Peyer's patch (tissue), 4 donors: ENCODE data around the gene DACT3.

ENCODE experiments used
- POLR2A ChIP-seq, 2 donors: fragments of 450-650 bp; IDR thresholded peaks; one replicate each; pipeline ENCODE4 v1.5.1; 2017; ENCODE audit warnings: antibody characterized with exemption in 2 of 2, mild to moderate bottlenecking in 2 of 2, moderate library complexity in 2 of 2
- TF ChIP-seq, protein P1 (sequence below), 6 experiments: fragments of 450-650 bp in 4 of 6; fragments of 200-600 bp in 2 of 6; sonication (generic) in 1 of 6; IDR thresholded peaks; one replicate each; pipeline ENCODE4 v1.5.1; 2017 to 2019; ENCODE audit warnings: antibody characterized with exemption in 6 of 6, mild to moderate bottlenecking in 3 of 6, moderate library complexity in 1 of 6

DNA sequence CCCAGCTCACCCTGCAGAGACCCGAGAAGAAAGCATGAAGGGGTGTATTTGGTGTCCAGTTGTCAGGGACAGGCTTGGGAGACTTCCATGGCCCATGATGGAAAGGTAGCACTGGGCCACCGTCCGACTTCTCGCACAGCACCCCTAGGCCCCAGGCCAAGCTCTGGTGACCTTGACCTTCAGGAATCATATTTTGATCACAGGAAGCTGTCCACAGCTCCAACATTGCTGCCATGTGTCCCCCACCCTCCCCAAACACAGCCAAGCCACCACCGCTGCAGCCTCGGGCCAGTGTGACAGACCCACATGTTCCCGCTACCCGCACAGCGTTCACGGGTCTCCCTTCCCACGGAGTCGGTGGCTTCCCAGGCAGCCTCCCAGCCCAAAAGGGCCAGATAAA, 35.3 kb downstream of the DACT3 start:
- TF ChIP-seq, protein P1, sequence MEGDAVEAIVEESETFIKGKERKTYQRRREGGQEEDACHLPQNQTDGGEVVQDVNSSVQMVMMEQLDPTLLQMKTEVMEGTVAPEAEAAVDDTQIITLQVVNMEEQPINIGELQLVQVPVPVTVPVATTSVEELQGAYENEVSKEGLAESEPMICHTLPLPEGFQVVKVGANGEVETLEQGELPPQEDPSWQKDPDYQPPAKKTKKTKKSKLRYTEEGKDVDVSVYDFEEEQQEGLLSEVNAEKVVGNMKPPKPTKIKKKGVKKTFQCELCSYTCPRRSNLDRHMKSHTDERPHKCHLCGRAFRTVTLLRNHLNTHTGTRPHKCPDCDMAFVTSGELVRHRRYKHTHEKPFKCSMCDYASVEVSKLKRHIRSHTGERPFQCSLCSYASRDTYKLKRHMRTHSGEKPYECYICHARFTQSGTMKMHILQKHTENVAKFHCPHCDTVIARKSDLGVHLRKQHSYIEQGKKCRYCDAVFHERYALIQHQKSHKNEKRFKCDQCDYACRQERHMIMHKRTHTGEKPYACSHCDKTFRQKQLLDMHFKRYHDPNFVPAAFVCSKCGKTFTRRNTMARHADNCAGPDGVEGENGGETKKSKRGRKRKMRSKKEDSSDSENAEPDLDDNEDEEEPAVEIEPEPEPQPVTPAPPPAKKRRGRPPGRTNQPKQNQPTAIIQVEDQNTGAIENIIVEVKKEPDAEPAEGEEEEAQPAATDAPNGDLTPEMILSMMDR (IDR thresholded peaks at IDR 0.05), result no peak
- TF ChIP-seq POLR2A (IDR thresholded peaks at IDR 0.05), result no peak
